Chondrocyte (in vitro differentiated cells): ENCODE results near the gene ABTB1. TPM values are rescaled to one million over a fixed set of nuclear protein-coding genes. Genes with fewer than 3 reads are reported as not detected.

Experiments used
- DNase-seq: peaks from one replicate; pipeline ENCODE4 v3.0.0; 2021; ENCODE audit warnings: mixed read lengths, low spot score
- H3K27ac Mint-ChIP-seq: one replicate; pipeline ENCODE4 v1.8.0; 2021; ENCODE audit warnings: mild to moderate bottlenecking, moderate library complexity, mixed read lengths; ENCODE audit not compliant: unreplicated experiment
- H3K27me3 Mint-ChIP-seq: 2 replicates; pipeline ENCODE4 v1.8.0; 2021; ENCODE audit warnings: low read depth, mixed read lengths
- H3K36me3 Mint-ChIP-seq: 2 replicates; pipeline ENCODE4 v1.8.0; 2021; ENCODE audit warnings: low read depth, mixed read lengths
- H3K4me1 Mint-ChIP-seq: 2 replicates; pipeline ENCODE4 v1.8.0; 2021; ENCODE audit warnings: low read depth, mild to moderate bottlenecking, mixed read lengths
- H3K4me3 Mint-ChIP-seq: one replicate; pipeline ENCODE4 v1.8.0; 2021; ENCODE audit warnings: mild to moderate bottlenecking, moderate library complexity, mixed read lengths; ENCODE audit not compliant: unreplicated experiment
- H3K9me3 Mint-ChIP-seq: 2 replicates; pipeline ENCODE4 v1.8.0; 2021; ENCODE audit warnings: low read depth, mixed read lengths
- total RNA-seq: library from RNA; stranded (reverse); gene quantifications from 3 replicates; pipeline ENCODE4 v1.2.1, GENCODE V29; 2021
- TF ChIP-seq, protein P1 (sequence below): fragments of 200-600 bp; sonication (generic); IDR thresholded peaks from 2 replicates; pipeline ENCODE4 v1.5.0; 2021; ENCODE audit warnings: antibody characterized with exemption, mild to moderate bottlenecking, moderate library complexity

The ABTB1 gene
- total RNA-seq, 1 donor from 2014 or later, result 26.7 TPM

DNA sequence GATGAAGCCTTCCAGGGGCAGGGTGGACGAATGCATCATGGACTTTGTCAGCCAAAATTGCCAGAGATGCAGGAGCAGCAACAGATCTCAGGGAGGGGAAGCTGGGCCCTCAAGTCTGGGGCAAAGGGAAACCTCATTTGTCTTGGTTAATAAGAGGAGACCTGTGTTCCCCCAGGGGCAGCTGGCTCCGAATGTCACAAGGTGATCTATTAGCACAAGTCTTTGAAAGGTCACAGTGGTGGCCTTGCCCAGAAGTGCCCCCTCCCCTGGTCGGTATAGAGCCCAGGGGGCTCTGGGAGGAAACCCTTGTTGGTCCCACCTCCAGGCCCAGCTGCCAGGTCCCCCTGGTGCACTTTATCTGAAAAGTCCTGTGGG is 46.2 kb downstream of the ABTB1 start:
- Mint-ChIP-seq H3K27ac (no peak overlapping the region), H3K4me1 (peaks cover 25% of the 10 kb centered on the region)

DNA sequence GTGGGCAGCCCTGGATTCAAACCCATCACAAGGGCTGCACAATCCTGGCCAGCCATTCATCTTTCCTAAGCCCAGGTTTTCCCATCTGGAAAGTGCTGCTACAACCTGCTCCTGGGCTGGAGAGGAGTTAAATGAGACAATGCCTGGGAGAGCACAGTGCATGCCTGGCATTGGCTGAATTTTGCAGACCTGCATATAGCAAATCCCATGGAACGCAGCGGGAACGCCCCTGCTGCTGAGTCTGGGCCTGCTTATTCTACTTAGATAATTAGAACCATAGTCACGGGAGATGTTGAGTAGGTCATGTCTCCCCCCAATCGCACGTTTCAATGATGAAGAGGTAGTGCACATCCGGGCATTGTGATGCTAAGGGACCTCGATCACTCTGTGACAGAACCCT is 46.6 kb downstream of the ABTB1 start:
- TF ChIP-seq, protein P1, sequence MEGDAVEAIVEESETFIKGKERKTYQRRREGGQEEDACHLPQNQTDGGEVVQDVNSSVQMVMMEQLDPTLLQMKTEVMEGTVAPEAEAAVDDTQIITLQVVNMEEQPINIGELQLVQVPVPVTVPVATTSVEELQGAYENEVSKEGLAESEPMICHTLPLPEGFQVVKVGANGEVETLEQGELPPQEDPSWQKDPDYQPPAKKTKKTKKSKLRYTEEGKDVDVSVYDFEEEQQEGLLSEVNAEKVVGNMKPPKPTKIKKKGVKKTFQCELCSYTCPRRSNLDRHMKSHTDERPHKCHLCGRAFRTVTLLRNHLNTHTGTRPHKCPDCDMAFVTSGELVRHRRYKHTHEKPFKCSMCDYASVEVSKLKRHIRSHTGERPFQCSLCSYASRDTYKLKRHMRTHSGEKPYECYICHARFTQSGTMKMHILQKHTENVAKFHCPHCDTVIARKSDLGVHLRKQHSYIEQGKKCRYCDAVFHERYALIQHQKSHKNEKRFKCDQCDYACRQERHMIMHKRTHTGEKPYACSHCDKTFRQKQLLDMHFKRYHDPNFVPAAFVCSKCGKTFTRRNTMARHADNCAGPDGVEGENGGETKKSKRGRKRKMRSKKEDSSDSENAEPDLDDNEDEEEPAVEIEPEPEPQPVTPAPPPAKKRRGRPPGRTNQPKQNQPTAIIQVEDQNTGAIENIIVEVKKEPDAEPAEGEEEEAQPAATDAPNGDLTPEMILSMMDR, result no peak
- no peaks in the 10 kb centered on the region for H3K27me3 Mint-ChIP-seq
- peaks cover 20% of the 10 kb centered on the region for H3K4me1 Mint-ChIP-seq
- DNase-seq, result no peak
- H3K27ac Mint-ChIP-seq, result no peak overlapping the region
- peaks cover 13% of the 10 kb centered on the region for H3K36me3 Mint-ChIP-seq
- no peaks in the 10 kb centered on the region for H3K9me3 Mint-ChIP-seq
- no peak overlapping the region for H3K4me3 Mint-ChIP-seq

More for the DNA sequence above, 46.2 kb downstream of the ABTB1 start:
- H3K36me3 Mint-ChIP-seq, result peaks cover 13% of the 10 kb centered on the region
- no peaks in the 10 kb centered on the region for H3K27me3 Mint-ChIP-seq
- DNase-seq, result no peak
- H3K9me3 Mint-ChIP-seq, result no peaks in the 10 kb centered on the region
- H3K4me3 Mint-ChIP-seq, result no peak overlapping the region
- TF ChIP-seq, protein P1, result no peak

DNA sequence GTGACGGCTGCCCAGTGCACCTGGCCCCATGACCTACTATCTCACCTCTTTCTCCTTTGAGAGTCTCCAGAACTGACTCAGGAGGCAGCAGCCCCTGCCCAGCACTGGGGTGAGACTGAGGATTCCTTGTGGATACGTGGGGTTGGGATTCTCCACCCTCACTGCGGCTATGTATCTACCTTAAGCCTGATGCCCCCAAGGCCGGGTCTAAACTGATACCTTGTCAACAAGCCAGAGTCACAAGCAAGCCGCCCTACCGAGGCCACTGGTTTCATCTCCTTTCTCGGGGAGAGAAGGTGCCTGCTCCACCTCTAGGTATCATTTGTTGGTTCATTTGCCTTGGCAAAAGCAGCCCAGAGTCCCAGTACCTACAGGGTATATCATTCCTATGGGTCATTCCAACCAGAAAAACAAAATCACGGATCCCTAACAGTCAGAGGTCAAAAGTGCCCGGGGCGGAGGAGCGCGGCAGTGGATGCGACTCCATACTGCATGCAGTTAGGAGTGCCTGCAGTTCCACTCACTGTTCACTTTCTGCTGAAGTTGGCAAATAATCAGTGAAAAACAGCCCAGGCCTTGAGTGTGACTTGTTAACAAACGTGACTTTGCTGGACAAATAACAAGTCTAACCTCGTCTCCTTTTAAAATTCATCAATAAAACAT is 47.5 kb downstream of the ABTB1 start:
- TF ChIP-seq, protein P1, result no peak
- Mint-ChIP-seq H3K36me3 (peaks cover 15% of the 10 kb centered on the region), H3K4me1 (peaks cover 19% of the 10 kb centered on the region), H3K27me3 (no peaks in the 10 kb centered on the region), H3K9me3 (no peaks in the 10 kb centered on the region), H3K4me3 (no peak overlapping the region), H3K27ac (no peak overlapping the region)
- DNase-seq, result no peak

DNA sequence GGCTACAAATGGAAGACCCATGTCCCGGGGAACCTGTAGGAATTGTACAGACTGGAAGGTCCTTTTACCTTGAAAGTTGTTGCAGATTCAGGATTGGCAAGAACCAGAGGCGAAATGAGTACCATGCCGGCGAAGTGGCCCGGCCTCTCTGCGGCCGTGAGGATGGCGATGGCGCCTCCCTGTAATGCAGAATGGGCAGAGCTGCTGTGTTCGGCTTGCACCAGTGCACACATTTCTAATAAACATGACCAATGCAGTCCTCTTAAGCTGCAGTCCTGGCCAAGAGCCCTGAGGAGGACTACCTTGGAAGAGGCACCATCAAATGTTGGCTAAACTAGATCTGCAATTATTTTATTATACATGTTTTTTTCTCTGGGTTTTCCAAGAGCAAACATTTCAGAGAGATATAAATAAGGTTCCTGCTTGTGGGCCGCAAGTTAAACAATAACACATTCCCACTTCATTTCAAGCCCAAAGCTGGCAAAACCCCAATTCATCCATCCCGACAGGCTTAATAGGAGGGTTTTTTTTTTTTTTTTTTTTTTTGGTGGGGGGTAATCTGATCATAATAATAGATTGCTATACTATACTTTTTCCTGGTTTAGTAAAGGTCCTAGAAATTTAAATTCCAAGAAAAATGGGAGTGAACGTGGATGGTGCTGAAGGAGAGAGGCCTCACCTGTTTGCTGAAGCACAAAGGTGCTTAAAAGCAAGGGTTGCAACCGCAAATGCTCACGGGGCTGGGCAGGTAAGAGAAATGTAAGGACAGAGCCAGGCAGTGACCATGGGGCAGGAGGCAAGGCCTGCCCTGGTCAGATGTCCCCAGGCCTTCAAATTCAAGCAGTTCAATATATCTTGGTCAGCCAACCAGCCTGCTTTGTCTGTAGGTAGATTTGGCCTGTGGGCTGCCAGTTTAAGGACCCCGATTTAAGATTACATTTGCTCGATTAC is 48.5 kb downstream of the ABTB1 start:
- no peak overlapping the region for H3K4me3 Mint-ChIP-seq
- DNase-seq, result no peak
- TF ChIP-seq, protein P1, result no peak
- H3K4me1 Mint-ChIP-seq, result peaks cover 19% of the 10 kb centered on the region
- H3K36me3 Mint-ChIP-seq, result peaks cover 12% of the 10 kb centered on the region
- no peaks in the 10 kb centered on the region for H3K27me3 Mint-ChIP-seq
- no peaks in the 10 kb centered on the region for H3K9me3 Mint-ChIP-seq
- H3K27ac Mint-ChIP-seq, result no peak overlapping the region

DNA sequence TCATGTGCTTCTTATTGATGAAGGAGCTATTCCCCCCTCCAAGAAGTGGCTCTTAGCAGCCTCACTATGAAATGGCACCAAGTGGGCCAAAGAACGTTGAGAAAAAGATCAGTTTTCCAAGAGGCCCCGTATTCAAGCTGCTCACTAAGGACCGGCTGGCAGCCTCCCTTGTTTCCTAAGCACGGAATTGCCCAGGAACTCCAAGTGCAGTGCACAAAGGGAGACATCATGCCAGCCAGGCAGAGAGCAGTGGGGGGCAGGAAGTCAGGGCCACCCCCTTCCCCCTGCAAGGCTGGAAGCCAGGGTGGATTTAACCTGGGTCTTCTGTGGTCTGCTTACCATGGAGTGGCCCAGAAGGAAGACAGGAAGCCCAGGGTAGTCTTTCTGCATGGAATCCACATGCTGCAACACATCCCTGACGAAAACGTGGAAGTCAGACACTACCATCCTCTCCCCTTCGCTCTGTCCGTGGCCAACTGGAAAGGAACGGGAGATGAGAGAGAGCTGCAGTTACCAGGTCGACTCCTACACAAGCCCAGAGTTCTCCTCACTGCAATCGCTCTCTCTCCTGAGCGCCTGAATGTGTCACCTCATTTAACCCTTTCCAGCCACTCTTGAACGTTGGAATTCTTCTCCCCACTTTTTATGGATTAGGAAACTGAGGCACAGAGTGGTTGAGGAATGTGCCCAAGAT is 49.5 kb downstream of the ABTB1 start:
- H3K9me3 Mint-ChIP-seq, result no peaks in the 10 kb centered on the region
- H3K4me3 Mint-ChIP-seq, result no peak overlapping the region
- H3K4me1 Mint-ChIP-seq, result peaks cover 19% of the 10 kb centered on the region
- no peak for DNase-seq
- no peaks in the 10 kb centered on the region for H3K27me3 Mint-ChIP-seq
- TF ChIP-seq, protein P1, result no peak
- H3K36me3 Mint-ChIP-seq, result peaks cover 12% of the 10 kb centered on the region
- no peak overlapping the region for H3K27ac Mint-ChIP-seq
